ENCODE results near the gene TRUB2. TPM values are rescaled to one million over a fixed set of nuclear protein-coding genes. Genes with fewer than 3 reads are reported as not detected.

TRUB2 gene
- total and polyA plus RNA-seq, 4 donors: 14.6 to 28.9 (median 17.2) TPM

GRCh38 chr9:128358090-128358489 lies 35.8 kb upstream of the TRUB2 start:
- H3K4me3 ChIP-seq: no peak overlapping the region
- 84 to 93% methylated on average over 8 of the region's 8 CpGs for WGBS, 2 donors
- no peaks in the 10 kb centered on the region for H3K27me3 ChIP-seq (ENCODE audit: control insufficient read depth in 3 of 3, insufficient read depth in 3 of 3, low read length in 2 of 3)
- no peak overlapping the region for H3K9ac ChIP-seq (ENCODE audit: insufficient read depth in 1 of 2, low read length in 2 of 2)
- TF ChIP-seq, protein P1, sequence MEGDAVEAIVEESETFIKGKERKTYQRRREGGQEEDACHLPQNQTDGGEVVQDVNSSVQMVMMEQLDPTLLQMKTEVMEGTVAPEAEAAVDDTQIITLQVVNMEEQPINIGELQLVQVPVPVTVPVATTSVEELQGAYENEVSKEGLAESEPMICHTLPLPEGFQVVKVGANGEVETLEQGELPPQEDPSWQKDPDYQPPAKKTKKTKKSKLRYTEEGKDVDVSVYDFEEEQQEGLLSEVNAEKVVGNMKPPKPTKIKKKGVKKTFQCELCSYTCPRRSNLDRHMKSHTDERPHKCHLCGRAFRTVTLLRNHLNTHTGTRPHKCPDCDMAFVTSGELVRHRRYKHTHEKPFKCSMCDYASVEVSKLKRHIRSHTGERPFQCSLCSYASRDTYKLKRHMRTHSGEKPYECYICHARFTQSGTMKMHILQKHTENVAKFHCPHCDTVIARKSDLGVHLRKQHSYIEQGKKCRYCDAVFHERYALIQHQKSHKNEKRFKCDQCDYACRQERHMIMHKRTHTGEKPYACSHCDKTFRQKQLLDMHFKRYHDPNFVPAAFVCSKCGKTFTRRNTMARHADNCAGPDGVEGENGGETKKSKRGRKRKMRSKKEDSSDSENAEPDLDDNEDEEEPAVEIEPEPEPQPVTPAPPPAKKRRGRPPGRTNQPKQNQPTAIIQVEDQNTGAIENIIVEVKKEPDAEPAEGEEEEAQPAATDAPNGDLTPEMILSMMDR (IDR thresholded peaks at IDR 0.05; ENCODE audit: control extremely low read depth, extremely low read depth): no peak
- peaks cover 0 to 5% (median 2%) of the 10 kb centered on the region in 5 donors for H3K4me1 ChIP-seq (ENCODE audit: control insufficient read depth in 5 of 5, insufficient read depth in 5 of 5, low read length in 5 of 5)
- DNase-seq: no peak
- no peaks in the 10 kb centered on the region for H3K9me3 ChIP-seq (ENCODE audit: control insufficient read depth in 4 of 4, insufficient read depth in 3 of 4, low read length in 3 of 4)
- no peak overlapping the region for H3K27ac ChIP-seq (ENCODE audit: low read depth in 1 of 2, low read length in 1 of 2)
- no peak for ATAC-seq (ENCODE audit: insufficient read depth, low FRiP score)
- H3K36me3 ChIP-seq (ENCODE audit: control insufficient read depth in 4 of 4, insufficient read depth in 4 of 4, low read length in 4 of 4): peaks cover 0 to 21% (median 4%) of the 10 kb centered on the region in 4 donors

GRCh38 chr9:128355451-128355850 lies 33.2 kb upstream of the TRUB2 start:
- 97% methylated on average over 19 of the region's 19 CpGs for WGBS, 2 donors
- H3K27me3 ChIP-seq (ENCODE audit: control insufficient read depth in 3 of 3, insufficient read depth in 3 of 3, low read length in 2 of 3): no peaks in the 10 kb centered on the region
- no peak overlapping the region for H3K27ac ChIP-seq (ENCODE audit: low read depth in 1 of 2, low read length in 1 of 2)
- DNase-seq: no peak
- TF ChIP-seq, protein P1 (IDR thresholded peaks at IDR 0.05; ENCODE audit: control extremely low read depth, extremely low read depth): no peak
- no peak overlapping the region for H3K4me3 ChIP-seq
- no peak for ATAC-seq (ENCODE audit: insufficient read depth, low FRiP score)
- H3K9me3 ChIP-seq (ENCODE audit: control insufficient read depth in 4 of 4, insufficient read depth in 3 of 4, low read length in 3 of 4): no peaks in the 10 kb centered on the region
- no peak overlapping the region for H3K9ac ChIP-seq (ENCODE audit: insufficient read depth in 1 of 2, low read length in 2 of 2)
- H3K4me1 ChIP-seq (ENCODE audit: control insufficient read depth in 5 of 5, insufficient read depth in 5 of 5, low read length in 5 of 5): no peaks in the 10 kb centered on the region
- peaks cover 0 to 28% (median 8%) of the 10 kb centered on the region in 4 donors for H3K36me3 ChIP-seq (ENCODE audit: control insufficient read depth in 4 of 4, insufficient read depth in 4 of 4, low read length in 4 of 4)

DNA sequence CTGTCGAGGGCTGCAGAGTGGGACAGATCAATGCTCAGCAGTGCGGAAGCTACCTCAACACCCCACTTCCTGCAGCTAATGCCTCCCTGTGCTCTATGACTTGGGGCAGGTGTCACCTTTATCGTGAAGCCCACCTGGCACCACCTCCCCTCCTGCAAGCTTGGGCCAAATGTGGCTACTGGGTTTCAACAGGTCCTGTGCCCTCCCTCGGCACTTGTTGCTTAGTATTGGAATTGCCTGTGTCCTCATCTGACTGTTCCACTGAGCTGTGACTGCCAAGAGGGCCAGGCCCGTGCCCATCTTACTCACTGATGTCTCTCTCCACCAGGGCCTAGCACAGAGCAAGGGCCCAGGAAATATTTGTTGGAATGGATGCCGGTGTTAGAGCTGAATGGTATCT lies 27.5 kb upstream of the TRUB2 start:
- Histone ChIP-seq H3K9me3 (ENCODE audit: control insufficient read depth in 4 of 4, insufficient read depth in 3 of 4, low read length in 3 of 4) (no peaks in the 10 kb centered on the region), H3K4me1 (ENCODE audit: control insufficient read depth in 5 of 5, insufficient read depth in 5 of 5, low read length in 5 of 5) (no peaks in the 10 kb centered on the region), H3K9ac (ENCODE audit: insufficient read depth in 1 of 2, low read length in 2 of 2) (no peak overlapping the region), H3K4me3 (no peak overlapping the region), H3K27ac (ENCODE audit: low read depth in 1 of 2, low read length in 1 of 2) (no peak overlapping the region), H3K27me3 (ENCODE audit: control insufficient read depth in 3 of 3, insufficient read depth in 3 of 3, low read length in 2 of 3) (no peaks in the 10 kb centered on the region), H3K36me3 (ENCODE audit: control insufficient read depth in 4 of 4, insufficient read depth in 4 of 4, low read length in 4 of 4) (peaks cover 6 to 59% (median 13%) of the 10 kb centered on the region in 4 donors)
- no peak for DNase-seq
- no peak for ATAC-seq (ENCODE audit: insufficient read depth, low FRiP score)
- TF ChIP-seq, protein P1 (IDR thresholded peaks at IDR 0.05; ENCODE audit: control extremely low read depth, extremely low read depth): no peak
- 94 to 95% methylated on average over 6 of the region's 6 CpGs for WGBS, 2 donors

GRCh38 chr9:128349125-128349524 lies 26.9 kb upstream of the TRUB2 start:
- H3K36me3 ChIP-seq (ENCODE audit: control insufficient read depth in 4 of 4, insufficient read depth in 4 of 4, low read length in 4 of 4): peaks cover 6 to 64% (median 15%) of the 10 kb centered on the region in 4 donors
- whole genome bisulfite sequencing, 2 donors: 95 to 98% methylated on average over 2 of the region's 2 CpGs
- no peaks in the 10 kb centered on the region for H3K27me3 ChIP-seq (ENCODE audit: control insufficient read depth in 3 of 3, insufficient read depth in 3 of 3, low read length in 2 of 3)

More at GRCh38 chr9:128349125-128349524, 26.9 kb upstream of the TRUB2 start:
- Histone ChIP-seq H3K4me1 (ENCODE audit: control insufficient read depth in 5 of 5, insufficient read depth in 5 of 5, low read length in 5 of 5) (no peaks in the 10 kb centered on the region), H3K4me3 (no peak overlapping the region), H3K9ac (ENCODE audit: insufficient read depth in 1 of 2, low read length in 2 of 2) (no peak overlapping the region), H3K9me3 (ENCODE audit: control insufficient read depth in 4 of 4, insufficient read depth in 3 of 4, low read length in 3 of 4) (no peaks in the 10 kb centered on the region), H3K27ac (ENCODE audit: low read depth in 1 of 2, low read length in 1 of 2) (no peak overlapping the region)
- TF ChIP-seq, protein P1 (IDR thresholded peaks at IDR 0.05; ENCODE audit: control extremely low read depth, extremely low read depth): no peak
- DNase-seq (no peak), ATAC-seq (ENCODE audit: insufficient read depth, low FRiP score) (no peak)

Measured in lung (tissue), 12 donors.